GM21381 (cell line): ENCODE measurements around the gene ZNF621.

ENCODE experiments used
- ATAC-seq: cut with Tn5 transposase; IDR thresholded peaks from one replicate; pipeline ENCODE4 v1.9.1; 2021; ENCODE audit warnings: mild to moderate bottlenecking, moderate library complexity; ENCODE audit not compliant: unreplicated experiment

Gene ZNF621

DNA sequence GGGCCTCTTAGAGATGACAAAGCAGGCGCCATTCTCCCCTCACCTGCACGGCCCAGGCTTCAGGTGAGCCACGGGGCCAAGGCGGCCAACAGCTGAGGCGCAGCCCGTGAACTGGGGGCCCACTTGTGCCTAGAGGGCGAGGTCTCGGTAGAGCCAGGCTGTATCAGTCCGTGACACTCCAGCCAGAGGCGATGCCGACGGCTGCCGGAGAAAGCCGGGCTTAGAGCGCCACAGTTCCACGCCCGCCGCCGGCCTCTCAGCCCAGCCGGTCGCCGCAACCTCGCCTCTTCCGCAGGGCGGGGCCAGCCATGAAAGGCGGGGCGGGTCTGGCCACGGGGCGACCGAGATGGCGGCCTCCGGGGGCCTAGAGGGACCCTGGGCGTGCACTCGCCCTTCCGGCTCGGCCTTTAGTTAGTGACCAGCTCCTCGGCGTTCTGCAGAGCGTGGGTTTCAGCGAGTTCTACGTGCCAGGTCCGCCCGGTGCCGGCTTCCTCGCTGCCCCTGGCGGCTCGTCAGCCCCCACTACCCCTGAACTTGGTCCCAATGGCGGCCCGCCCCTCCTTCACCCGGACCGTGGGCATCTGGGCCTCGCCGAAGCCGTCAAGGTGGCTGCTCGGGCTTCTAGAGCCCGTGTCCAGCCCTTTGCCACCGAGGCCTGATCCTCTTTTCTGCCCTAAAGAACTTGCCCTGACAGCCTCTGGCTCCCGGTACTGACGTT lies at the start of gene ZNF621:
Gene ZNF621, plus strand, starts transcription at position 393 of the 718 bp plus-strand sequence. CDS start 881 bp downstream, outside the sequence.
- peak; percentile 100 for ATAC-seq

GRCh38 chr3:40476478-40477470 lies 48.0 kb upstream of the ZNF621 start, which contains the start of gene ZNF619:
TSS of gene ZNF619 (plus strand) at chr3:40477122. CDS start at chr3:40477980, 858 bp downstream.
- ATAC-seq, result peak; percentile 80

GRCh38 chr3:40477666-40478065 lies 47.1 kb upstream of the ZNF621 start:
- ATAC-seq, result no peak

- ATAC-seq, result no peak
These were observed 37.6 kb upstream of the ZNF621 start for GRCh38 chr3:40487172-40487571.

DNA sequence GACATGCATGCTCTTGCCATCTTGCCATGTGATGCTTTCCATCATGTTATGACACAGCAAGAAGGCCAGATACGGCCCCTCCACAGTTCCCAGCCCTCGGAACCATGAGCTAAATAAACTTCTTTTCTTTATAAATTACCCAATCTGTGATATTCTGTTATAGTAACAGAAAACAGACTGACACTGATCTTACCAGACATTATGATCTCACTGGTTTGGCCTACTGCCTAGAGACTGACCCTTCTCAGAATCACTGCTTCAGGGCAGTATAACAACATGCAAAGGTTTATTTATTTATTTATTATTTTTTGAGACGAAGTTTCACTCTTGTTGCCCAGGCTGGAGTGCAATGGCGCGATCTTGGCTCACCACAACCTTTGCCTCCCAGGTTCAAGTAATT lies 33.8 kb upstream of the ZNF621 start:
- no peak for ATAC-seq

- no peak for ATAC-seq
These were observed 30.1 kb upstream of the ZNF621 start for GRCh38 chr3:40494698-40495097.

- no peak for ATAC-seq
These were observed 27.5 kb upstream of the ZNF621 start for GRCh38 chr3:40497288-40497687.

DNA sequence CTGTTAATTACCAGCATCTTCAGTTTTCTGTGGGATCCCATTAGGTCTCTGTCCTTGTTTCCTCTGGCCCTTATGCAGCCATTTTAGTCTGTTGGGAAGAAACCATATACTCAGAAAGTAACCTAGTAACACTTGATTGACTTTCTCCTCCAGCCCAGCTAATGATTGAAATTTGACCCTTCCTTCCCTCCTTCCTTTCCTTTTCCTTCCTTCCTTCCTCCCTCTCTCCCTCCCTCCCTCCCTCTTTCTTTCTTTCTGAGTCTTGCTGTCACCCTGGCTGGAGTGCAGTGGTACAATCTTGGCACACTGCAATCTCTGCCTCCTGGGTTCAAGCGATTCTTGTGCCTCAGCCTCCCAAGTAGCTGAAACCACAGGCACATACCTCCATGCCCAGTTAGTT lies 24.8 kb upstream of the ZNF621 start:
- ATAC-seq, result no peak

- no peak for ATAC-seq
These were observed 22.7 kb upstream of the ZNF621 start for GRCh38 chr3:40502034-40502433.

DNA sequence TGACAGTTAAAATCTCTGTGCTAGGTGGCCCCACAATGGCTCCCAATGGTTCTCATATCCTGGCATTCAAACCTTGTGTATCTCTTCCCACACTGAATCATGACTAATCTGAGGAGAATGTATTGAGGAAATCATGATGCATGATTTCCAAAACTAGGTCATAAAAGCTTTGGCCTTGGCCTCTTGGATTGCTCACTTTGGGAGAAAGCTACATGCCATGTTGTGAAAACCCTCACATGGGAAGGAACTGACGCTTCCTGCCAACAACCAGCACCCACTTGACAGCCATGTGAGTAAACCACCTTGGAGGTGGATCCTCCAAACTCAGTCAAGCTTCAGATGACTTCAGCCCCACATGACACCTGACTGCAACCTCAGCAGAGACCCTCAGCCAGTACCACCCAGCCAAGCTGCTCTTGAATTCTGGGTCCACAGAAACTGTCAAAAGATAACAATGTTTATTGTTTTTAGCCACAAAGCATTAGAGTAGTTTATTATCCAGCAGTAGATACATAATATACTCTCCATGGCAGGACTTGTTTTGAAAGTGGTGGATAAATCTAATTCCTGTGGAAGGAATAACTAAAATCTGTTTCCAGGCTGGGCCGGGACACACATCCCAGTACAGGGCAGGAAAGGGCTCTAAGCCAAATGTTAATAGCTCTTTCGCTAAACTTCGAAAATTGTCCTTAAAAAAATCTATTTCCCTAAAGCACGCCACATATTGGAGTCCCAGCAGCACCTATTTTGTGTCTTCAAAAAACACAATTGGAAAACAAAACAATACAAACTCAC lies 19.9 kb upstream of the ZNF621 start:
- ATAC-seq, result no peak

GRCh38 chr3:40505599-40506462 lies 18.9 kb upstream of the ZNF621 start, which contains the start of gene ZNF620:
TSS of gene ZNF620 (plus strand) at chr3:40506039. CDS start at chr3:40506353, 314 bp downstream.
- peak; percentile 79 for ATAC-seq

- no peak for ATAC-seq
These were observed 13.6 kb upstream of the ZNF621 start for GRCh38 chr3:40511031-40511718.

- no peak for ATAC-seq
These were observed 8.6 kb upstream of the ZNF621 start for GRCh38 chr3:40516201-40516600.

DNA sequence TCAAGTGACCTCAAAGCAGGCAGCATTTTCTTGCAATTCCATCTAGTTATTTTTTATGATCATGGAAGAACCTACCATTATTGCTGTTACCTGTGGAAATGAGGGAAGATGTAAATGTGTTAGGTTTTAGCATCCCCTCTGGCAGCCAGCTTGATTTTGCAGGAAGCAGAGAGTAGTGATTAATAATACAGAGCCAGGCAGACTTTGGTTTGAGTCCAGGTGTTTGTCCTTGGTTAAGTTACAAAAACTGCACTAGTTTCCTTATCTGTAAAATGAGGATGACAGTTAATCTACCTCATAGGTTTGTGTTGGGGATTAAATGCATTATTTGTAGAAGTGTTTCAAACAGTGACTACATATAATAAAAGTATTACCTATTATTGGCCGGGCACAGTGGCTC lies 6.7 kb upstream of the ZNF621 start:
- ATAC-seq, result no peak

GRCh38 chr3:40518848-40519247 lies 5.9 kb upstream of the ZNF621 start:
- no peak for ATAC-seq

DNA sequence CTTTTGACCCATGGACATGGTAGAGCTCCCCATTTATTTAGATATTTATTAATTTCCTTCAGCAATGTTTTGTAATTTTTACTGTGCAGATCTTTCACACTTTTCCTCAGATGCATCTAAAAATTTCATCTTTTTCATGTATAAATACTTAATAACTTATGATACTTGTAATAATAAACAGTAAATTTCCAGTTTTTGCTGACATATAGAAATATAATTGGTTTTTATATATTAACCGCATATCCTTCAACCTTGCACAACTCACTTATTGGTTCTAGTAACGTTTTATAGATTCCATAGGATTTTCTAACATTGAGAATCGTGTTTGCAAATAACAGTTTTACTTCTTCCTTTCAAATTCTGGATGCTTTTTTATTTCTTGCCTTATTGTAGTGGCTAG lies 3.5 kb upstream of the ZNF621 start:
- ATAC-seq, result no peak

DNA sequence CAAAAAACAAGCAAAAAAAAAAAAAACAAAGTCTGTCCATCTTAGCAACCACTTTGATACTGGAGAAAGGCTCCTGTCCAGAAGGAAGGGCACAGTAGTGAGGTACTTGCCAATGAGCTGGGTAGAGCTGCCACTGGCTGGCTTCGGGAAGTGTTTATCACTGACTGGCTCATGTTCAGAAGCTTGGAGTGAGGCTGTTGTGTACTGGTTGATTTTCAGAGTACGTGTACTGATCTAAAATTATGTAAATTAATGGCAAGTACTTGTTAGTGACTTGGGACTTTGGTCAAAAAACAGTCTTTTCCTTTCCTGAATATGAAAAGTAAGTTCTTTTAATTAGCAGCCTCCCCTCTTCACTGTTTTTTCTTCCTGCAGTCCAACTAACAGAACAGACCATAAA lies 979 bp upstream of the ZNF621 start:
- ATAC-seq, result no peak

- peak; percentile 1 for ATAC-seq
These were observed 565 bp upstream of the ZNF621 start for GRCh38 chr3:40524222-40524567.

- no peak for ATAC-seq
These were observed 3.7 kb downstream of the ZNF621 start for GRCh38 chr3:40528426-40528825.
